NCI-H2196 (cell line): ENCODE results near the gene TEX47.

Experiments used
- DNase-seq: peaks from one replicate; lab custom pipeline; 2025; ENCODE audit not compliant: unreplicated experiment; lab: John Stamatoyannopoulos, UW

Gene TEX47

GRCh38 chr7:88756802-88757201 is 38.7 kb downstream of the TEX47 start:
- DNase-seq: no peak

GRCh38 chr7:88746126-88746525 is 49.4 kb downstream of the TEX47 start:
- no peak for DNase-seq
